Stimulated activated CD8-positive, alpha-beta memory T cell treated with anti-CD3 and anti-CD28 coated beads, Interleukin-12 subunit alpha, Interleukin-12 subunit beta, amount 100 ng/mL, for 4 hours (primary cell): ENCODE data around the gene PNPT1.
"Not testable (repeated sequence)": the region's sequence is repeated elsewhere in the genome, so short reads cannot be mapped to it uniquely, and the experiment has no call there.

ENCODE experiments used
- DNase-seq: peaks from one replicate; pipeline ENCODE4 v3.0.0-alpha.2; 2020; ENCODE audit warnings: low read depth

Gene PNPT1

DNA sequence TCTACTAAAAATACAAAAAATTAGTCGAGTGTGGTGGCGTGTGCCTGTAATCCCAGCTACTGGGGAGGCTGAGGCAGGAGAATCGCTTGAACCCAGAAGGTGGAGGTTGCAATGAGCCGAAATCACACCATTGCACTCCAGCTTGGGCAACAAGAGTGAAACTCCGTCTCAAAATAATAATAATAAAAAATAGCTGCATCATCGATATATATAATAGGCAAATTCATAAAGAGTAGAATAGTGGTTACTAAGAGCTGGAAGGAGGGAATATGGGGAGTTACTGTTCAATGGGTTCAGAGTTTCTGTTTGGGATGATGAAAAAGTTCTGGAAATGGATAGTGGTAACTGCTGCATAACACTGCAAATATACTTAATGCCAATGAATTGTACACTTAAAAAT, 96.8 kb downstream of the PNPT1 start:
- DNase-seq: not testable (repeated sequence)

DNA sequence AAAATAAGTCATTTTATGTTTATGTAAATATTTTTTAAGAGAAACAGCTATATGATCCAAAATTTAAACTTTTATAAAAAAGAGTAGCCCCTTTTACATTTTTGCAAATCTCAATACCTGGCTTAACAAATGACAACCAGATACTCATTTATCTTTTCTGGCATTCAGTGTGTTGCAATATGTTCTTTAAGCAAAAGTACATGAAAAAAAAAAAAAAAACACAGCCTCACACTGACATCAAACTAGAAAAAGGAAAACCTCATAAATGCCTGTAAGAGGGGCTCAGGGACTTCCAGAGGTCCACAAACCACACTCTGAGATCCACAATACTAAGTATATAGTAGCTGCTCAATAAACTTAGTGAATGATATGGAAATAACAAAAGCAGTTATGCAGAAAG, 98.1 kb downstream of the PNPT1 start:
- DNase-seq: no peak

DNA sequence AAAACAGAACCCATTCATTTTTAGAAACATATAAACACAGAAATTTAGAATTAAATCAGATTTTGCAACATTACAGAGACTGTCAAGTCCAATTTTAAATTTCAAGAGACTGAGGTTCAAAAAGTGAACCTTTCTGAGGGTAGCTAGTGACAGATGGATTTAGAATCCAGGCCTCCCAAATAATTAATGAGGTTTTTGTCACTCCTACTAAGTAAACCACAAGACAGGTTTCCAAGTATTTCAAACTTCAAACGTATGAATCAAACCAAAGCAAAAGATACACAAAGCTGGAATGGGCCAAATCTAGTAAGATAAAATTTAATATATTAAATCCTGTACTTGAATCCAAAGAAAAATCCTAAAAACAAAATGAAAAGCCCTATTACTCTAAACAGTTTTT, 101.5 kb downstream of the PNPT1 start:
- no peak for DNase-seq

DNA sequence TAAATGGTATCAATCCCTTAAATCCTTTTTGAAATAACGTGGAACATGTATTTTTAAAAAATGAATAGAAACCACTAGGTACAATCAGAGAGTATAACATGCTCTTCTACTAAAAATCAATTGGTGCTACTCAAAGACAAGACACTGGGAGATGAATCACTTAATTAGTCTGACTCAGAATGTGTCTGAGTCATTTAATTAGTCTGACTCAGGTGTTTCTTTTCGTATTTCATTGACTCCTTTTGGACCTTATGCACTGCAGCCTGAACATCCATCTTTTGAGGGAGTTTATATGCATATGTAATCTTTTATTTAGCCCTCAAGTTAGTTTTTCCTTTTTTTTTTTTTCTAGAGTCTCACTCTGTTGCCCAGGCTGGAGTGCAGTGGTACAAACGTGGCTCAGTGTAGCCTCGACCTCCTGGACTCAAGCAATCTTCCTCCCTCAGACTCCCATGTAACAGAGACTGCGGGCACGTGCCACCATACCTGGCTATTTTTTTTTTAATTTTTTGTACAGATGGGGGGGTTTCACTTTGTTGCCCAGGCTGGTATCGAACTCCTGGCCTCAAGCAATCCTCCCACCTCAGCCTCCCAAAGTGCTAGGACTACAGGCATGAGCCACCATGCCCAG, 102.7 kb downstream of the PNPT1 start:
- DNase-seq: no peak

DNA sequence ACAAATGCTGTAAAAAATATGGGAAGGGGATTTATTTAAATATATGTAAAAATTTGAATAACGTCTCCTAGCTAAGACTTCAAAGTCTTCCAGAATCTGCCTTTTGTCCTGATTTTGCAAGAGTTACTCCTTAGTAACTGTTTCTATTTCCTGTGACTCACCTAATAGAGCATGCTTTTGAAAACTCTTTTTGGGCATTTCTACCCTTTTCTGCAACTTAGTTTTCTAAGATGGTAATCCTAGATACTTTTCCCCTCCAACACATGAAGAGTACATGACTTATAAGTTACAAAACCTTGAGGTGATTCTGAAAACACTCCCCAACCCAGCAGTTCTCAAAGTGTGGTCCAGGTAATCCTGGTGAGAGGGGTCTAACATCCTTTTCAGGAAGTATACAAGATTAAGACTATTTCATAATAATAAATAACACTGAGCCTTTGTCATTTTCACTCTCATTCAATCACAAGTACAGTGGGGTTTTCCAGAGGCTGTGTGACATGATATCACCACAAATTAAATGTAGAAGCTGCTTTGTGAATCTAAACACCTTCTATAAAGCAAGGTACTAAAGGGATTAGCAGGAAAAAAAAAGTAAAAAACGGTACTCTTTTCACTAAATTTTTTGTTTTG, 108.1 kb downstream of the PNPT1 start:
- DNase-seq: no peak
